Tracheal epithelial cell (primary cell): ENCODE results near the gene CNTN5. TPM values are rescaled to one million over a fixed set of nuclear protein-coding genes. Genes with fewer than 3 reads are reported as not detected.

Source experiments
- total RNA-seq: library from RNA; depleted of rRNA; stranded (reverse); fragments of >200 nt; gene quantifications from 2 replicates; pipeline ENCODE4 v1.2.1, GENCODE V29; 2014

CNTN5 gene
- not detected in 2 replicates for total RNA-seq

GRCh38 chr11:99020352-99021225 lies at the start of gene CNTN5:
TSS of gene CNTN5 (plus strand) at chr11:99020949.

